ENCODE results near the gene EZR.

Gene EZR

GRCh38 chr6:158729906-158730540, 89.1 kb downstream of the EZR start:
- TF ChIP-seq JUND (IDR thresholded peaks at IDR 0.05; ENCODE audit: low read depth), result no peak
- DNase-seq (ENCODE audit: low read depth in 1 of 2, low spot score in 1 of 2), result no peak
- in situ Hi-C loops (cut with HindIII; ENCODE audit: low pct_unique_long_range_greater_than_20kb, low sequenced_read_pairs), result no loop called here

GRCh38 chr6:158725704-158726103, 93.5 kb downstream of the EZR start:
- TF ChIP-seq JUND (IDR thresholded peaks at IDR 0.05; ENCODE audit: low read depth), result no peak
- DNase-seq (ENCODE audit: low read depth in 1 of 2, low spot score in 1 of 2), result no peak
- in situ Hi-C loops (cut with HindIII; ENCODE audit: low pct_unique_long_range_greater_than_20kb, low sequenced_read_pairs), result no loop called here

GRCh38 chr6:158722176-158722729, 96.9 kb downstream of the EZR start:
- DNase-seq (ENCODE audit: low read depth in 1 of 2, low spot score in 1 of 2), result no peak
- TF ChIP-seq JUND (IDR thresholded peaks at IDR 0.05; ENCODE audit: low read depth), result no peak
- in situ Hi-C loops (cut with HindIII; ENCODE audit: low pct_unique_long_range_greater_than_20kb, low sequenced_read_pairs), result no loop called here

GRCh38 chr6:158718461-158719046, 100.6 kb downstream of the EZR start:
- peak; percentile 13 to 51 for DNase-seq (ENCODE audit: low read depth in 1 of 2, low spot score in 1 of 2)
- in situ Hi-C loops (cut with HindIII; ENCODE audit: low pct_unique_long_range_greater_than_20kb, low sequenced_read_pairs), result no loop called here
- no peak for TF ChIP-seq JUND (IDR thresholded peaks at IDR 0.05; ENCODE audit: low read depth)

GRCh38 chr6:158717341-158718330, 101.5 kb downstream of the EZR start:
- in situ Hi-C loops (cut with HindIII; ENCODE audit: low pct_unique_long_range_greater_than_20kb, low sequenced_read_pairs), result no loop called here
- no peak for TF ChIP-seq JUND (IDR thresholded peaks at IDR 0.05; ENCODE audit: low read depth)
- DNase-seq (ENCODE audit: low read depth in 1 of 2, low spot score in 1 of 2), result no peak

All from T47D (cell line).